Breast epithelium (tissue), 3 donors: Measurements from ENCODE around the gene CREB3L2.

Experiments
- CTCF ChIP-seq, 3 donors: fragments of 450-650 bp; IDR thresholded peaks; one replicate each; pipeline ENCODE4 v1.5.1; 2016 to 2017; ENCODE audit warnings: antibody characterized with exemption in 3 of 3, mild to moderate bottlenecking in 3 of 3, moderate library complexity in 3 of 3
- POLR2A ChIP-seq: fragments of 450-650 bp; IDR thresholded peaks from one replicate; pipeline ENCODE4 v1.6.1; 2016; ENCODE audit warnings: antibody characterized with exemption, mild to moderate bottlenecking, moderate library complexity
- POLR2AphosphoS5 ChIP-seq, 3 donors: sonication (generic); formaldehyde crosslinking; IDR thresholded peaks; one replicate each; pipeline ENCODE4 v1.6.1; 2017; ENCODE audit warnings: antibody characterized with exemption in 3 of 3

GRCh38 chr7:137994216-137994615 lies 7.7 kb downstream of the CREB3L2 start:
- TF ChIP-seq CTCF (IDR thresholded peaks at IDR 0.05) (no peak), POLR2AphosphoS5 (IDR thresholded peaks at IDR 0.05) (no peak), POLR2A (no peak)
